ENCODE data around the gene TUG1. TPM values are rescaled to one million over a fixed set of nuclear protein-coding genes. Genes with fewer than 3 reads are reported as not detected.

TUG1 gene
- total RNA-seq, 4 donors from 2014 or later = 27.9 to 63.1 (median 41.5) TPM

DNA sequence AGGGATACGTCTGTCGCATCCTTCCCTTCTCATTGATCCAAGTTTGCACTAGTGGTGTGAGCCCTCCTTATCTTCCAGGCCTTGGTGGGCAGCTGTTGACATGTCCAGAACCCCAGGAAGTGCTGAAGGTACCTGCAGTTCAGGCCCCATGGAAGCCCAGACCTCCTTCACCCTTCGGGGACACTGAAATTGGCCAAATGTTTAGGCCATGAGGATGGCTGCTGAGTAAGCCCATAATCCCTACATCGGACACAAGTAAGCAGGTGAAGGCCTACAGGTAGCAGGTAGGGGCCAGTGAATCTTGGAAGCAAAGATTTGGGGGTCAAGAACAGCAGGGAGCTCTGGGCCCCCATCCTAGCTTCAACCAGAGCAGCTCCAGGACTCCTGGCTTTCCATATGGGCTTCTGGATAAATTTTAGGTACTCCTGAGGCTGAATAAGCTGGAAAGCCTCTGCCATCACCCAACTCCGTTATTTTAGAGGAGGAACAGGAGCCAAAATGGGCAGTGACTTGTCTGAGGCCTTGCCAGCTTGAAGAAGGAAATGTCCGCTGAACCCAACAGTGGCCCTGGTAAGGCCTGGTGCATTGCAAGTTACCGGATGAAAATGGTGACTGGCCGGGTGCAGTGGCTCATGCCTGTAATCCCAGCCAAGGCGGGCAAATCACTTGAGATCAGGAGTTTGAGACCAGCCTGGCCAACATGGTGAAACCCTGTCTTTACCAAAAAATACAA lies 45.7 kb upstream of the TUG1 start:
- DNase-seq = no peak
- 80 to 91% methylated on average over 7 to 8 of the region's 9 CpGs for WGBS, 2 donors
- H3K36me3 ChIP-seq = peaks cover 0 to 45% (median 21%) of the 10 kb centered on the region in 3 donors

DNA sequence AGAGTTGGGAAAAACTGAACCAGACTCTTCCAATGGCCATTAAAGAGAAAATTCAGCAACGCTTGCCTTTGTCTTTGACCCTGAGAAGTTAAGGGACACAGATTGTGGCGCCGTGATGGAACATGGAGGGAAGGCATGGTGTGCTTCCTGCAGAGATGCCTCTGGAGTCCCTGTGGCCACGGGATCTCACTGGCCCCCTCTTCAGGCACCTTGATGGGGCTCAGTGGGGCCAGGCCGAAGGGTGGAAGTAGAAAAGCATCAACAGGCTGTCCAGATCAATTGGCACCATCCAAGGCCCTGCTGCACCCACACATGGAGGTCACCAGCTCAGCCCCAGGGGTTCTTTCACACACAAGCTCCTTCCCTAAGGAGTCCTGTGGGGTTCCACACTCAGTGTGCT lies 43.4 kb upstream of the TUG1 start:
- Histone ChIP-seq H3K4me1 (peaks cover 0 to 18% (median 7%) of the 10 kb centered on the region in 3 donors), H3K9me3 (no peaks in the 10 kb centered on the region), H3K27ac (no peak overlapping the region), H3K36me3 (peaks cover 0 to 68% (median 21%) of the 10 kb centered on the region in 3 donors), H3K27me3 (no peaks in the 10 kb centered on the region), H3K4me3 (no peak overlapping the region)
- WGBS, 2 donors = 89 to 100% methylated on average over 5 of the region's 5 CpGs
- TF ChIP-seq, protein P1, sequence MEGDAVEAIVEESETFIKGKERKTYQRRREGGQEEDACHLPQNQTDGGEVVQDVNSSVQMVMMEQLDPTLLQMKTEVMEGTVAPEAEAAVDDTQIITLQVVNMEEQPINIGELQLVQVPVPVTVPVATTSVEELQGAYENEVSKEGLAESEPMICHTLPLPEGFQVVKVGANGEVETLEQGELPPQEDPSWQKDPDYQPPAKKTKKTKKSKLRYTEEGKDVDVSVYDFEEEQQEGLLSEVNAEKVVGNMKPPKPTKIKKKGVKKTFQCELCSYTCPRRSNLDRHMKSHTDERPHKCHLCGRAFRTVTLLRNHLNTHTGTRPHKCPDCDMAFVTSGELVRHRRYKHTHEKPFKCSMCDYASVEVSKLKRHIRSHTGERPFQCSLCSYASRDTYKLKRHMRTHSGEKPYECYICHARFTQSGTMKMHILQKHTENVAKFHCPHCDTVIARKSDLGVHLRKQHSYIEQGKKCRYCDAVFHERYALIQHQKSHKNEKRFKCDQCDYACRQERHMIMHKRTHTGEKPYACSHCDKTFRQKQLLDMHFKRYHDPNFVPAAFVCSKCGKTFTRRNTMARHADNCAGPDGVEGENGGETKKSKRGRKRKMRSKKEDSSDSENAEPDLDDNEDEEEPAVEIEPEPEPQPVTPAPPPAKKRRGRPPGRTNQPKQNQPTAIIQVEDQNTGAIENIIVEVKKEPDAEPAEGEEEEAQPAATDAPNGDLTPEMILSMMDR (IDR thresholded peaks at IDR 0.05) = no peak
- TF ChIP-seq POLR2A (IDR thresholded peaks at IDR 0.05) = no peak
- no peak for DNase-seq
- intact Hi-C loops (cut with DNase I) = loop anchor here (5.0 to 10.0 kb wide), 2 partner anchors 163 to 291 kb away; partner anchors contain the start of gene SLC35E4

More for the DNA sequence above, 45.7 kb upstream of the TUG1 start:
- H3K9me3 ChIP-seq = no peaks in the 10 kb centered on the region
- no peak for TF ChIP-seq POLR2A (IDR thresholded peaks at IDR 0.05)
- TF ChIP-seq, protein P1 (IDR thresholded peaks at IDR 0.05) = no peak
- no peak overlapping the region for H3K4me3 ChIP-seq
- H3K27me3 ChIP-seq = no peaks in the 10 kb centered on the region
- no peak overlapping the region for H3K27ac ChIP-seq
- H3K4me1 ChIP-seq = peaks cover 0 to 21% (median 10%) of the 10 kb centered on the region in 3 donors
- intact Hi-C loops (cut with DNase I) = loop anchor here (10.0 kb wide), 1 partner anchor 289 kb away; the partner anchor contains the start of gene SLC35E4

DNA sequence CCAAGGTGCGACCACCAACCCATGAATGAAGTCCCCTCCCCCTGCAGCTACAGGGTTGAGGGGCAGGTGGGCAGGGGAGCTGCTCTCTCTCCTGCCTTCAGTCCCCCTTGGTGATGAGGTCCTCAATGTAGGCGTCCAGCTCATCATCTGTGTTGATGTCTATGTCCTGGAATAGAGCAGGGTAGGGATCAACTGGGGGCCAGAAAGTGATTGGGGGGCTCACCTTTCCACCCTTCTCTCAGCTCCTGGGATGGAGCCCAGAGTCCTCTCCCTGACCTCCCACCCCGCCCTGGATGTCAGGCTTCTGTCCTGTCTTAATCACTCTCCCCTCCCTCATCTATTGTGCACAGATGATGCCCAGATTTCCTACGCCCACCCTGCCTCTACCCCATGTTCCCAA lies 42.4 kb upstream of the TUG1 start:
- Histone ChIP-seq H3K36me3 (peaks cover 8 to 79% (median 29%) of the 10 kb centered on the region in 3 donors), H3K27ac (no peak overlapping the region), H3K4me3 (no peak overlapping the region), H3K27me3 (no peaks in the 10 kb centered on the region), H3K9me3 (no peaks in the 10 kb centered on the region), H3K4me1 (peaks cover 0 to 7% (median 0%) of the 10 kb centered on the region in 3 donors)
- intact Hi-C loops (cut with DNase I) = loop anchor here (5.0 to 10.0 kb wide), 2 partner anchors 164 to 292 kb away; partner anchors contain the start of gene SLC35E4
- 74 to 79% methylated on average over 4 of the region's 4 CpGs for WGBS, 2 donors
- DNase-seq = no peak
- TF ChIP-seq, protein P1 (IDR thresholded peaks at IDR 0.05) = no peak

DNA sequence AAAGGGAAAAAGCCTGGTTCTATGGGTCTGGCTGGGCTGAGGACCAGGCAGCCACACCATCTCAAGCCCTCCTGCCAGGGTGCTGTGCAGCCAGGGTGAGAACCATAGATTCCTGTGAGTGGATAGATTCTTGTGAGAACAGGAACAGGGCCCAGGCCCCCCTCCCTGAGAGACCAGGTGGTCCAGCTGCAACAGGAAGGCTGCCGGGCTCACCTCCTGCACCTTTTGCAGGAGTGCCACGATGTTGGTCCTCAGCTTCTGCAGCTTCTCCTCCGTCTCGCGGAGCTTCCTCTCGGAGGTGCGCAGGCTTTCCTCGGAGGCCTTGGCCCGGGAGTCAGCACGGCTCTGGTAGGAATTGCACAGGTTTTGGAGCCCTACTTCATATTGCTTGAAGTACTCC lies 41.3 kb upstream of the TUG1 start:
- DNase-seq = no peak
- H3K27me3 ChIP-seq = no peaks in the 10 kb centered on the region
- no peak overlapping the region for H3K27ac ChIP-seq
- WGBS, 2 donors = 77 to 92% methylated on average over 4 to 10 of the region's 10 CpGs
- H3K9me3 ChIP-seq = no peaks in the 10 kb centered on the region
- peaks cover 19 to 90% (median 40%) of the 10 kb centered on the region in 3 donors for H3K36me3 ChIP-seq
- H3K4me3 ChIP-seq = no peak overlapping the region
- TF ChIP-seq, protein P1 (IDR thresholded peaks at IDR 0.05) = no peak
- TF ChIP-seq POLR2A (IDR thresholded peaks at IDR 0.05) = no peak
- H3K4me1 ChIP-seq = no peaks in the 10 kb centered on the region
- intact Hi-C loops (cut with DNase I) = loop anchor here (5.0 to 10.0 kb wide), 2 partner anchors 166 to 293 kb away; partner anchors contain the start of gene SLC35E4

DNA sequence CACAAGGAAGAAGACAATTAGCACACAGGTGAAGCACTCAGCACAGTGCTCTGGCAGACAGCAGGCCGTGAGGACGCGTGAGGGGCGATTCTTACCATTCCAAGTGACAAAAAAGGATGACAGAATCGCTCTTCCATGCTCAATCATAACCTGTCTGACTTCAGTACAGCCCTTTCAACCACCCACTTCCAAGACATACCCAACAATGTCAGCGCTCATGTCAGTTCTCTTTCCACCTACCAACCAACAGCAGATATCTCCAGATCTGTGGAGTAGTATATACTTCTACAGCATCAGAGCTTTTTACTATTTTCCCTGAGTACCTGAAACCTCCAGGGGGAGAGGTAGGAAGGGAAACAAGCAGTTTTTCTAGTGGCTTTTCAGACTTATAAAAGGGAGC lies 40.7 kb upstream of the TUG1 start:
- 91 to 95% methylated on average over 6 of the region's 6 CpGs for WGBS, 2 donors
- Histone ChIP-seq H3K27me3 (no peaks in the 10 kb centered on the region), H3K27ac (no peak overlapping the region), H3K36me3 (peaks cover 24 to 96% (median 46%) of the 10 kb centered on the region in 3 donors), H3K4me3 (no peak overlapping the region), H3K4me1 (no peaks in the 10 kb centered on the region), H3K9me3 (no peaks in the 10 kb centered on the region)
- DNase-seq = no peak
- intact Hi-C loops (cut with DNase I) = loop anchor here (5.0 to 10.0 kb wide), 2 partner anchors 166 to 294 kb away; partner anchors contain the start of gene SLC35E4
- TF ChIP-seq, protein P1 (IDR thresholded peaks at IDR 0.05) = no peak
- TF ChIP-seq POLR2A (IDR thresholded peaks at IDR 0.05) = no peak
